ENCODE measurements around the gene AMOTL2.

Gene AMOTL2

GRCh38 chr3:134364936-134365765 lies 9.1 kb downstream of the AMOTL2 start:
- Histone ChIP-seq H3K27me3 (ENCODE audit: insufficient read depth, low read length, poor library complexity) (no peaks in the 10 kb centered on the region), H3K9ac (ENCODE audit: low read depth, low read length) (peak overlapping the region; percentile 54), H3K4me3 (ENCODE audit: low read depth in 1 of 2, low read length in 2 of 2) (peak overlapping the region in 1 of 2 experiments; percentile 56; a peak in 2 of 4 replicates), H2AFZ (ENCODE audit: low read depth, low read length) (peak overlapping the region; percentile 71; the same call in 1 of the 2 replicates), H3K9me3 (ENCODE audit: insufficient read depth, low read length, severe bottlenecking) (no peaks in the 10 kb centered on the region), H4K20me1 (ENCODE audit: insufficient read depth, low read length) (no peaks in the 10 kb centered on the region; the same call in 1 of the 2 replicates), H3K4me1 (ENCODE audit: insufficient read depth, low read length) (peaks cover 28% of the 10 kb centered on the region), H3K36me3 (ENCODE audit: insufficient read depth, low read length) (no peaks in the 10 kb centered on the region), H3K4me2 (ENCODE audit: insufficient read depth, low read length) (peak overlapping the region; percentile 75), H3K79me2 (ENCODE audit: insufficient read depth, low read length) (no peaks in the 10 kb centered on the region), H3K27ac (ENCODE audit: low read length) (peak overlapping the region; percentile 86)
- DNase-seq = peak; percentile 83
- TF ChIP-seq EZH2 (IDR thresholded peaks at IDR 0.05; ENCODE audit: borderline replicate concordance, low read depth, low read length, severe bottlenecking) = no peak
- TF ChIP-seq CTCF (IDR thresholded peaks at IDR 0.05; ENCODE audit: borderline replicate concordance, extremely low read depth, low read length, poor library complexity, severe bottlenecking) = no peak
- ATAC-seq (ENCODE audit: insufficient read depth, low read depth) = peak; percentile 85

DNA sequence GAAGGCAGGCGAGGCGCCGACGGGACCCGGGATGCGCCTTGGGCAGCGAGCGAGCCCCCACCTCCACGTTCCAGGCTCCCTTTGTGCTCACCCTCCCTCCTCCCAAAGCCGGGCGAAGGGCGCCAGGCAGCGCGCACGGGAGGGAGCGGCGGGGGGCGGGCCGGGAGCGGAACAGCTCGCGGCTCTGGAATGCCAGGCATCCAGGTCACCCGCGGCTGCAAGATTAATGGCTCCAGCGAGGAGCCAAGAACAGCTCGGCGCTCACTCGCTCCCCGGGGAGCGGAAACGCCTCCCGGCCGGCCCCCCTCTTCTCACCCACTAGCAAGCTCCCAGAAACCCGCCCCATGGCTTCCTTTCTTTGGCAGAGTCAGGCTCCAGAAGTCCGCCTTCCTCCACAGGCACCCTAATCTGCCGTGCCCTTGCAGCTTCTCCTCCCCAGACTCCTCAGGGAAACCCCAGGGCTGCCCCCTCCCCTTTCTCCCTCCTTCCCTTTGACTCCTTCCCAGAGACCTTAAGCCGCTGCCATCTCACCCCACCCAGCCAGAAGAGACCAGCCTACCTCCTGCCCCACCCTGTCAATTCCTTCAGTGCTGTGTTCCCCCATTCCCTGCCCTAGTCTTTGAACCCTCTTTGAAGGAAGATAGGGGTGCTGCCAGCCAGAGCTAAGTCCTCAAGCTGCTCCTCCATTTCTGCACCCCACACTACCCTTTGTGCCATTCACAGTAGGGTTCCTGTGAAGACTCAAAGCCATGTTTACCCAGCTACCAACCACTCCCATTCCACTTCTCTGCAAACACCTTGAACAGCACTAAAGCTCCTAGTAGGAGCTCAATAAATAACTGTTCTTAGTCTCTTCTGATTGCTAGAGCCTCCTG lies 9.9 kb downstream of the AMOTL2 start:
- Histone ChIP-seq H3K9me3 (ENCODE audit: insufficient read depth, low read length, severe bottlenecking) (no peaks in the 10 kb centered on the region), H3K36me3 (ENCODE audit: insufficient read depth, low read length) (no peaks in the 10 kb centered on the region), H3K9ac (ENCODE audit: low read depth, low read length) (peak overlapping the region; percentile 54), H3K4me2 (ENCODE audit: insufficient read depth, low read length) (peak overlapping the region; percentile 75), H4K20me1 (ENCODE audit: insufficient read depth, low read length) (no peaks in the 10 kb centered on the region; the same call in 1 of the 2 replicates), H3K4me3 (ENCODE audit: low read depth in 1 of 2, low read length in 2 of 2) (peak overlapping the region; percentile 20 to 56; a peak in 3 of 4 replicates), H3K27me3 (ENCODE audit: insufficient read depth, low read length, poor library complexity) (no peaks in the 10 kb centered on the region), H3K27ac (ENCODE audit: low read length) (peak overlapping the region; percentile 86), H3K79me2 (ENCODE audit: insufficient read depth, low read length) (no peaks in the 10 kb centered on the region), H3K4me1 (ENCODE audit: insufficient read depth, low read length) (peaks cover 28% of the 10 kb centered on the region), H2AFZ (ENCODE audit: low read depth, low read length) (peak overlapping the region; percentile 71)
- ATAC-seq (ENCODE audit: insufficient read depth, low read depth) (peak; percentile 74), DNase-seq (peak; percentile 81)
- TF ChIP-seq EZH2 (IDR thresholded peaks at IDR 0.05; ENCODE audit: borderline replicate concordance, low read depth, low read length, severe bottlenecking) = no peak
- no peak for TF ChIP-seq CTCF (IDR thresholded peaks at IDR 0.05; ENCODE audit: borderline replicate concordance, extremely low read depth, low read length, poor library complexity, severe bottlenecking)

DNA sequence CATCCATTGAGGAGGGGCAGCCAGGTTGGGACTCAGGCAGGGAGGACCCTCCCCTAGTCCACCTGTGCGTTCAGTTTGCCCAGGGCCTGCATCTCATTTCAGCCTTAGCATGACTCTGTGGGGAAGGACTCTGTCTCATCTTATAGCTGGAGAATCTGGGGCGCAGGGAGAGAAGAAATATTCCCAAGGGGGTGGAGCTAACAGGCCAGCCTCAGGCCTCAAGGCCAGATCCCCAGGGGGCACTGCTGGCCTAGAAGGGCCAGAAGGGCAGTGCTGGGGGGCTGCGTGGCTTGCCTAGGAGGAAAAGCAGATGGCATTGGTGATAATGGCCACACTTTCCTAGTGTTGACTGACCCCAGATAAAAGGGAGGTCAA lies 10.9 kb downstream of the AMOTL2 start:
- no peak for DNase-seq
- no peak for ATAC-seq (ENCODE audit: insufficient read depth, low read depth)
- H3K9me3 ChIP-seq (ENCODE audit: insufficient read depth, low read length, severe bottlenecking) = no peaks in the 10 kb centered on the region
- peak overlapping the region; percentile 86 for H3K27ac ChIP-seq (ENCODE audit: low read length)
- no peaks in the 10 kb centered on the region for H3K27me3 ChIP-seq (ENCODE audit: insufficient read depth, low read length, poor library complexity)
- H2AFZ ChIP-seq (ENCODE audit: low read depth, low read length) = peak overlapping the region; percentile 71
- H3K4me1 ChIP-seq (ENCODE audit: insufficient read depth, low read length) = peaks cover 28% of the 10 kb centered on the region
- no peaks in the 10 kb centered on the region for H3K79me2 ChIP-seq (ENCODE audit: insufficient read depth, low read length)
- H3K4me3 ChIP-seq (ENCODE audit: low read depth in 1 of 2, low read length in 2 of 2) = peak overlapping the region in 1 of 2 experiments; percentile 56; a peak in 2 of 4 replicates
- no peak for TF ChIP-seq EZH2 (IDR thresholded peaks at IDR 0.05; ENCODE audit: borderline replicate concordance, low read depth, low read length, severe bottlenecking)
- no peak for TF ChIP-seq CTCF (IDR thresholded peaks at IDR 0.05; ENCODE audit: borderline replicate concordance, extremely low read depth, low read length, poor library complexity, severe bottlenecking)
- H3K36me3 ChIP-seq (ENCODE audit: insufficient read depth, low read length) = no peaks in the 10 kb centered on the region
- H4K20me1 ChIP-seq (ENCODE audit: insufficient read depth, low read length) = no peaks in the 10 kb centered on the region; the same call in 1 of the 2 replicates
- H3K9ac ChIP-seq (ENCODE audit: low read depth, low read length) = peak overlapping the region; percentile 54
- peak overlapping the region; percentile 75 for H3K4me2 ChIP-seq (ENCODE audit: insufficient read depth, low read length)
